WTC11 (cell line): Measurements from ENCODE around the gene CGB8.

Source experiments
- E2F1 ChIP-seq: sonication (generic); formaldehyde crosslinking; IDR thresholded peaks from 2 replicates; pipeline ENCODE4 v1.8.0; 2022; ENCODE audit warnings: mild to moderate bottlenecking, missing genetic modification reagents
- E2F4 ChIP-seq: sonication (generic); formaldehyde crosslinking; IDR thresholded peaks from 2 replicates; pipeline ENCODE4 v1.8.1; 2022; ENCODE audit warnings: low read depth, mild to moderate bottlenecking, moderate library complexity, missing genetic modification reagents, borderline replicate concordance
- ELF4 ChIP-seq: sonication (generic); formaldehyde crosslinking; IDR thresholded peaks from 2 replicates; pipeline ENCODE4 v1.8.1; 2022; ENCODE audit warnings: low read depth, mild to moderate bottlenecking, moderate library complexity, missing genetic modification reagents
- ESRRA ChIP-seq: sonication (generic); formaldehyde crosslinking; IDR thresholded peaks from 2 replicates; pipeline ENCODE4 v1.8.1; 2022; ENCODE audit warnings: mild to moderate bottlenecking, missing genetic modification reagents, borderline replicate concordance
- PRDM15 ChIP-seq: sonication (generic); formaldehyde crosslinking; IDR thresholded peaks from 2 replicates; pipeline ENCODE4 v1.8.0; 2022; ENCODE audit warnings: missing genetic modification reagents
- RELA ChIP-seq: sonication (generic); formaldehyde crosslinking; IDR thresholded peaks from 2 replicates; pipeline ENCODE4 v1.8.1; 2022; ENCODE audit warnings: missing genetic modification reagents, mild to moderate bottlenecking, borderline replicate concordance
- SMAD3 ChIP-seq: sonication (generic); formaldehyde crosslinking; IDR thresholded peaks from 2 replicates; pipeline ENCODE4 v1.8.0; 2022; ENCODE audit warnings: missing genetic modification reagents, mild to moderate bottlenecking, borderline replicate concordance
- TEAD4 ChIP-seq: sonication (generic); formaldehyde crosslinking; IDR thresholded peaks from 2 replicates; pipeline ENCODE4 v1.8.0; 2022; ENCODE audit warnings: mild to moderate bottlenecking, missing genetic modification reagents
- ZNF219 ChIP-seq: sonication (generic); formaldehyde crosslinking; IDR thresholded peaks from 2 replicates; pipeline ENCODE4 v1.8.0; 2023; ENCODE audit warnings: missing genetic modification reagents, mild to moderate bottlenecking, borderline replicate concordance
- ZNF232 ChIP-seq: sonication (generic); formaldehyde crosslinking; IDR thresholded peaks from 2 replicates; pipeline ENCODE4 v1.8.0; 2022; ENCODE audit warnings: mild to moderate bottlenecking, missing genetic modification reagents
- ZNF416 ChIP-seq: fragments of 250-450 bp; sonication (Bioruptor Pico); IDR thresholded peaks from 2 replicates; pipeline ENCODE4 v1.9.0; 2021; ENCODE audit warnings: mild to moderate bottlenecking, inconsistent platforms
- TF ChIP-seq, protein P1 (sequence below): fragments of 200-600 bp; IDR thresholded peaks from 2 replicates; pipeline ENCODE4 v1.8.0; 2022; ENCODE audit warnings: antibody characterized with exemption
- TF ChIP-seq, protein P2 (sequence below): sonication (generic); formaldehyde crosslinking; IDR thresholded peaks from 2 replicates; pipeline ENCODE4 v1.8.1; 2022; ENCODE audit warnings: low read depth, missing genetic modification reagents, borderline replicate concordance

- TF ChIP-seq ELF4 (CRISPR knock-in tag) (no peak), PRDM15 (CRISPR knock-in tag) (no peak), ZNF219 (CRISPR knock-in tag) (no peak), TEAD4 (CRISPR knock-in tag) (no peak), E2F1 (CRISPR knock-in tag) (no peak), RELA (CRISPR knock-in tag) (no peak), SMAD3 (CRISPR knock-in tag) (no peak), ZNF416 (no peak), ZNF232 (CRISPR knock-in tag) (no peak), ESRRA (CRISPR knock-in tag) (no peak), E2F4 (CRISPR knock-in tag) (no peak)
- TF ChIP-seq, protein P1, sequence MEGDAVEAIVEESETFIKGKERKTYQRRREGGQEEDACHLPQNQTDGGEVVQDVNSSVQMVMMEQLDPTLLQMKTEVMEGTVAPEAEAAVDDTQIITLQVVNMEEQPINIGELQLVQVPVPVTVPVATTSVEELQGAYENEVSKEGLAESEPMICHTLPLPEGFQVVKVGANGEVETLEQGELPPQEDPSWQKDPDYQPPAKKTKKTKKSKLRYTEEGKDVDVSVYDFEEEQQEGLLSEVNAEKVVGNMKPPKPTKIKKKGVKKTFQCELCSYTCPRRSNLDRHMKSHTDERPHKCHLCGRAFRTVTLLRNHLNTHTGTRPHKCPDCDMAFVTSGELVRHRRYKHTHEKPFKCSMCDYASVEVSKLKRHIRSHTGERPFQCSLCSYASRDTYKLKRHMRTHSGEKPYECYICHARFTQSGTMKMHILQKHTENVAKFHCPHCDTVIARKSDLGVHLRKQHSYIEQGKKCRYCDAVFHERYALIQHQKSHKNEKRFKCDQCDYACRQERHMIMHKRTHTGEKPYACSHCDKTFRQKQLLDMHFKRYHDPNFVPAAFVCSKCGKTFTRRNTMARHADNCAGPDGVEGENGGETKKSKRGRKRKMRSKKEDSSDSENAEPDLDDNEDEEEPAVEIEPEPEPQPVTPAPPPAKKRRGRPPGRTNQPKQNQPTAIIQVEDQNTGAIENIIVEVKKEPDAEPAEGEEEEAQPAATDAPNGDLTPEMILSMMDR, result no peak
- TF ChIP-seq, protein P2, sequence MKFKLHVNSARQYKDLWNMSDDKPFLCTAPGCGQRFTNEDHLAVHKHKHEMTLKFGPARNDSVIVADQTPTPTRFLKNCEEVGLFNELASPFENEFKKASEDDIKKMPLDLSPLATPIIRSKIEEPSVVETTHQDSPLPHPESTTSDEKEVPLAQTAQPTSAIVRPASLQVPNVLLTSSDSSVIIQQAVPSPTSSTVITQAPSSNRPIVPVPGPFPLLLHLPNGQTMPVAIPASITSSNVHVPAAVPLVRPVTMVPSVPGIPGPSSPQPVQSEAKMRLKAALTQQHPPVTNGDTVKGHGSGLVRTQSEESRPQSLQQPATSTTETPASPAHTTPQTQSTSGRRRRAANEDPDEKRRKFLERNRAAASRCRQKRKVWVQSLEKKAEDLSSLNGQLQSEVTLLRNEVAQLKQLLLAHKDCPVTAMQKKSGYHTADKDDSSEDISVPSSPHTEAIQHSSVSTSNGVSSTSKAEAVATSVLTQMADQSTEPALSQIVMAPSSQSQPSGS (CRISPR knock-in tag), result no peak
These were observed 6.7 kb downstream of the CGB8 start for GRCh38 chr19:49042177-49042576.
